Limb (tissue), 2 donors: ENCODE data around the gene KLHDC8A.
"Not testable (repeated sequence)": the region's sequence is repeated elsewhere in the genome, so short reads cannot be mapped to it uniquely, and the experiment has no call there.

Experiments
- DNase-seq, 2 donors: peaks; one replicate each; pipeline ENCODE4 v3.0.0-alpha.2; 2016; ENCODE audit errors: extremely low spot score in 2 of 2

Gene KLHDC8A

GRCh38 chr1:205356440-205357139 lies at the start of gene KLHDC8A:
Gene KLHDC8A (minus strand): TSS chr1:205356922. CDS start chr1:205343604, 13,318 bp downstream.
- peak; percentile 74 for DNase-seq

- not testable (repeated sequence) for DNase-seq
Measured at GRCh38 chr1:205406252-205406651, 49.5 kb upstream of the KLHDC8A start.

GRCh38 chr1:205404484-205404883 lies 47.8 kb upstream of the KLHDC8A start:
- not testable (repeated sequence) for DNase-seq

- no peak for DNase-seq
Measured at GRCh38 chr1:205398586-205398985, 41.9 kb upstream of the KLHDC8A start.

- peak in 1 of 2 donors; percentile 42 for DNase-seq
Measured at GRCh38 chr1:205396967-205397616, 40.4 kb upstream of the KLHDC8A start.

GRCh38 chr1:205395616-205396015 lies 38.9 kb upstream of the KLHDC8A start:
- DNase-seq, result no peak

- DNase-seq, result no peak
Measured at GRCh38 chr1:205392650-205393049, 35.9 kb upstream of the KLHDC8A start.

- no peak for DNase-seq
Measured at GRCh38 chr1:205391386-205391785, 34.7 kb upstream of the KLHDC8A start.

GRCh38 chr1:205387845-205388244 lies 31.1 kb upstream of the KLHDC8A start:
- no peak for DNase-seq

- not testable (repeated sequence) for DNase-seq
Measured at GRCh38 chr1:205382990-205383389, 26.3 kb upstream of the KLHDC8A start.

GRCh38 chr1:205382561-205382960 lies 25.8 kb upstream of the KLHDC8A start:
- no peak for DNase-seq

GRCh38 chr1:205381305-205381704 lies 24.6 kb upstream of the KLHDC8A start:
- no peak for DNase-seq

GRCh38 chr1:205380882-205381281 lies 24.2 kb upstream of the KLHDC8A start:
- no peak for DNase-seq

GRCh38 chr1:205379056-205379455 lies 22.3 kb upstream of the KLHDC8A start:
- no peak for DNase-seq

GRCh38 chr1:205377355-205377754 lies 20.6 kb upstream of the KLHDC8A start:
- no peak for DNase-seq

- DNase-seq, result no peak
Measured at GRCh38 chr1:205376739-205377138, 20.0 kb upstream of the KLHDC8A start.

- DNase-seq, result peak in 1 of 2 donors; percentile 27
Measured at GRCh38 chr1:205375835-205376545, 19.3 kb upstream of the KLHDC8A start.

- DNase-seq, result no peak
Measured at GRCh38 chr1:205374210-205375078, 17.7 kb upstream of the KLHDC8A start.

- DNase-seq, result no peak
Measured at GRCh38 chr1:205373798-205374175, 17.1 kb upstream of the KLHDC8A start.

- DNase-seq, result no peak
Measured at GRCh38 chr1:205373022-205373797, 16.5 kb upstream of the KLHDC8A start.
